Measurements from ENCODE around the gene RAPGEF4.
A peak's percentile ranks its signal among the peaks of the same experiment; 100 is the strongest.
"Not testable (repeated sequence)": the region's sequence is repeated elsewhere in the genome, so short reads cannot be mapped to it uniquely, and the experiment has no call there.

The RAPGEF4 gene

DNA sequence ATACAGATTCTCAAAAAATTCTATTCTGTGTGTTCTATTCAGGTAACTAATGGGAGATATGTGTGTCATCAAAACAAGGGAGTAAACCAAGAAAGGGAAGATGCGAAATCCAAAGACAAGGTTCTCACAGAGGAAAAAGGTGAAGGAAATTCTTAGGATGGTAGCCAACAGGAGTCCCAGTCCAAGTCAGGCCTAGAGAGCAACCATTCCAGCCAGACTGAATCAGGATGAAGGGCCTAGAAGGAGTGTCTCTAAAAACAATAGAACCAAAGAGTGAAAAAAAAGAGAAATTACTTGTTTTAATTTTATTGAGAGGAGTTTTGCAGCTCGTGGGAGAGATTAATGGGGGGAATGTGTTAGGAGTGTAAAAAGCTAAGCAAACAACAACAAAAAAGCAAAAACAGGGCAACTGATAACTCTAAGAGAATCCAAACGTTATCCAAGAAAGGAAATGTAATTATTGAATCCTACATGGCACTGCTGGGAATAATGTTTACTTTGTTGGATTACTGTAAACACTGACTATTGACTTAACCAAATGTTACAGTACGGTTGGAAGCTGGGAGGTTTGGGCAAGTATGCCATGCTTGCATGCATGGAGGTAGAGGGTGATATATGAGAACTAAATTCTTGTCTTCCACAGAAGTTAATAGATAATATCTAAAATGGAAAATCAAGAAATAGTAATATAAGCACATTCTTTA lies 352.3 kb downstream of the RAPGEF4 start:
- Histone ChIP-seq H3K9ac (ENCODE audit: low read length) (no peak overlapping the region), H3K36me3 (ENCODE audit: control insufficient read depth, insufficient read depth, low read length, severe bottlenecking) (no peaks in the 10 kb centered on the region), H3K9me3 (ENCODE audit: control insufficient read depth, low read length) (no peaks in the 10 kb centered on the region), H3K4me1 (ENCODE audit: control insufficient read depth, insufficient read depth, low read length) (peaks cover 63% of the 10 kb centered on the region), H3K4me3 (ENCODE audit: low read length) (no peak overlapping the region), H3K27me3 (replicated peaks; ENCODE audit: control insufficient read depth, insufficient read depth, low read length) (no peaks in the 10 kb centered on the region)
- DNase-seq (ENCODE audit: low read depth): no peak

DNA sequence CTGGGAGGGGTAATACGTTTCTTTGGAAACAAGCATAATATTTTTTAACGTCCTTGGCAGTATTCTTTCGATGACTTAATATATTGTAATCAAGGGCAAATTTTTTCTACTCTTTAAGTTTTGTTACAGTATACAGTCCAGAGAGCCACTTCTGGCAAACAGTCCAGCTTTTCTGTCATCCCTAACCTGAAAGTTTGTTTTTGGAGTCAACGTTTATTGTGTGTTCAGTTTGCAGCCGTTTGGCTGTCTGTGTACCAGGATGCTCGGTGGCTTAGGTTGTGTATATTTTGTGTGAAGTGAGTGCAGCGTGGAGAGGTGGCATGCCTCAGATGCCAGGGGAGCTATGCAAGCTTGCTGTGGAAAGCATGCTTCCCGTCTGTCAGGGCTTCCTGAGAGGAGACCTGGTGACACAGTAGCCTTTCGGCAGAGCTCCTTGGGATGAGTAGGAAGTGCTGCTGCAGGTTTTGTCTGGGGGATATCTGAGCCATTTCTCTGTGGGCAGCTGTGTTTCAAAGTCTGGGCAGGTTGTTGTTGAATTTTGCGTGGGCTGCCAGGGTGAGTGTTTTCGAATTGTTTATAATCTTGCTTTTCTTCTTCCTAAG lies 354.7 kb downstream of the RAPGEF4 start:
- peak overlapping the region; percentile 78 for H3K9ac ChIP-seq (ENCODE audit: low read length)
- peaks cover 43% of the 10 kb centered on the region for H3K4me1 ChIP-seq (ENCODE audit: control insufficient read depth, insufficient read depth, low read length)
- DNase-seq (ENCODE audit: low read depth): peak; percentile 77
- peak overlapping the region; percentile 70 for H3K4me3 ChIP-seq (ENCODE audit: low read length)
- H3K27me3 ChIP-seq (replicated peaks; ENCODE audit: control insufficient read depth, insufficient read depth, low read length): no peaks in the 10 kb centered on the region
- H3K36me3 ChIP-seq (ENCODE audit: control insufficient read depth, insufficient read depth, low read length, severe bottlenecking): no peaks in the 10 kb centered on the region
- no peaks in the 10 kb centered on the region for H3K9me3 ChIP-seq (ENCODE audit: control insufficient read depth, low read length)

DNA sequence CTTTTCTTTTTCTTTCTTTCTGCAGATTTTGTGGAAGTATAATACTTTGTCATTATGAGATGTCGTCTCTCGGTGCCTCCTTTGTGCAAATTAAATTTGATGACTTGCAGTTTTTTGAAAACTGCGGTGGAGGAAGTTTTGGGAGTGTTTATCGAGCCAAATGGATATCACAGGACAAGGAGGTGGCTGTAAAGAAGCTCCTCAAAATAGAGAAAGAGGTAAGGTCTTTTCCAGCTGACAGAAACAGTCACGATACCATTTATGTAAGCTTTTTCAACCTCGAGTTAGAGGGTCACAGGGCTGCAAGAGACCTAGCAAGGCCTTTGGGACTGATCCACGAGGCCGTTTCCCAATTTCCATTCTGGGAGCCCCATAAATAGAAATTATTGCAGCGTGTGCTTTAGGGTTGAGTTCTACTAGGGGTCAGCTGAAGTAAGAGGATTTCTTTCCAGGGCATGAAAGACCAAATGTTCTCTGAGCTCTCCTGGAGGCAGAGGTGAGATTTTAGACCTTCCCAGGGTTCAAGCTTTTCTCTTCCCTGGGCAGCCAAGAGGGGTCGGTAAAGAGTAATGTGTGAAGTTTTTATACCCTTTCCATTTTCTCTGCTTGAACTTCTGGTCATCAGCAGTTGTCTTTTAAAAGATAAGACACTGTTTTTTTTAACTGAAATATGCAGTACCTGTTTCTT lies 355.5 kb downstream of the RAPGEF4 start:
- Histone ChIP-seq H3K9me3 (ENCODE audit: control insufficient read depth, low read length) (no peaks in the 10 kb centered on the region), H3K9ac (ENCODE audit: low read length) (peak overlapping the region; percentile 78), H3K27me3 (replicated peaks; ENCODE audit: control insufficient read depth, insufficient read depth, low read length) (no peaks in the 10 kb centered on the region), H3K4me3 (ENCODE audit: low read length) (peak overlapping the region; percentile 70), H3K36me3 (ENCODE audit: control insufficient read depth, insufficient read depth, low read length, severe bottlenecking) (no peaks in the 10 kb centered on the region), H3K4me1 (ENCODE audit: control insufficient read depth, insufficient read depth, low read length) (peaks cover 41% of the 10 kb centered on the region)
- DNase-seq (ENCODE audit: low read depth): no peak

DNA sequence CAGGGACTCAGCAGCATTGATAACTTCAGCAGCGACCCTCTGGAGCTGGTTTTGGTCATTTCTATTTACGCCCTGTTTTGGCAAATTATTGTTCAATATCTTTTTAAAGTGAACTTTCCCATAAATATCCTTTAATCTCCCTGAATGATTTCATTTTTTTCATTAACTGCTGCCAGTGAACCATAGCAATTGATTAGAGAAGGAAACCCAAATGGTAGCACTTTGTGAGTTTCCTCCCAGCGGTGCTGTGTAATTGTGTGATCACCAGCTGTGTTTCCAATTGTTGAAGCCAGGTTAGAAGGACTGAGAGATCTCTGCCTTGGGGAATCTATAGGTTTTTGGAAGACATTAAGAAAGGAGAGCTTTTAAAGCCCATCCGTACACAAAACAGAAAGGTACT lies 356.3 kb downstream of the RAPGEF4 start:
- no peak for DNase-seq (ENCODE audit: low read depth)
- Histone ChIP-seq H3K9ac (ENCODE audit: low read length) (peak overlapping the region; percentile 78), H3K4me1 (ENCODE audit: control insufficient read depth, insufficient read depth, low read length) (peaks cover 33% of the 10 kb centered on the region), H3K4me3 (ENCODE audit: low read length) (no peak overlapping the region), H3K36me3 (ENCODE audit: control insufficient read depth, insufficient read depth, low read length, severe bottlenecking) (peaks cover 5% of the 10 kb centered on the region), H3K9me3 (ENCODE audit: control insufficient read depth, low read length) (no peaks in the 10 kb centered on the region), H3K27me3 (replicated peaks; ENCODE audit: control insufficient read depth, insufficient read depth, low read length) (no peaks in the 10 kb centered on the region)

DNA sequence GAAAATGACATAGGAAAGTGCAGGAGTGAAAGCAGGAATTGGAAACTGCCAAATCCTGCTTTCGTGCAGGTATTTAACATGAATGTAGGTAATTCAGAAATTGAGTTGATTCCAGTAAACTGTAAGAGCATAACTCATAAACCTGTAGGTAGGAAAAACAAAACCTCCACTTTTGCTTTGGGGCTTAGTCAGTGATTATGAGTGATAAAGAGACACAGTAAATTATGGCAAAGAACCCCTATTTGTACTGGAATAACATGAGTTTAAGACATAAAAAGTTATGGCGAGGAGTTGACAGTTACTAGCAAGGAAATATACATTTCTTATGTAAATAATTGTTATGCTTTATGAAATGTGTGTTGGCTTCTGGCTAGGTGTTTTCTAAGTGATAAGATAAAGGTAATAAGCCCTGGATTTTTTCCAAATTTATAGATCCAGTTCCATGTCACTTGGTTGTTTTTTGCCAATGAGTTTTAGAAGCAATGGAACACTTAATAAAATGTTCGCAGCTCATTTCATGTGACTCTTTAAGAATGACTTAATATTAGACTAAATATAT lies 357.3 kb downstream of the RAPGEF4 start:
- Histone ChIP-seq H3K4me3 (ENCODE audit: low read length) (no peak overlapping the region), H3K9ac (ENCODE audit: low read length) (no peak overlapping the region)
- no peak for DNase-seq (ENCODE audit: low read depth)

DNA sequence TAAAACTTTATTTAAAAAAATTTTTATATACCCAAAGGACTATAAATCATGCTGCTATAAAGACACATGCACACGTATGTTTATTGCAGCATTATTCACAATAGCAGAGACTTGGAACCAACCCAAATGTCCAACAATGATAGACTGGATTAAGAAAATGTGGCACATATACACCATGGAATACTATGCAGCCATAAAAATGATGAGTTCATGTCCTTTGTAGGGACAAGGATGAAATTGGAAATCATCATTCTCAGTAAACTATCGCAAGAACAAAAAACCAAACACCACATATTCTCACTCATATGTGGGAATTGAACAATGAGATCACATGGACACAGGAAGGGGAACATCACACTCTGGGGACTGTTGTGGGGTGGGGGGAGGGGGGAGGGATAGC lies 358.0 kb downstream of the RAPGEF4 start:
- not testable (repeated sequence) for H3K9me3 ChIP-seq (ENCODE audit: control insufficient read depth, low read length); H3K36me3 ChIP-seq (ENCODE audit: control insufficient read depth, insufficient read depth, low read length, severe bottlenecking); H3K4me3 ChIP-seq (ENCODE audit: low read length); H3K27me3 ChIP-seq (replicated peaks; ENCODE audit: control insufficient read depth, insufficient read depth, low read length); DNase-seq (ENCODE audit: low read depth); H3K9ac ChIP-seq (ENCODE audit: low read length)
- H3K4me1 ChIP-seq (ENCODE audit: control insufficient read depth, insufficient read depth, low read length): peaks cover 26% of the 10 kb centered on the region

More for the DNA sequence above, 357.3 kb downstream of the RAPGEF4 start:
- no peaks in the 10 kb centered on the region for H3K27me3 ChIP-seq (replicated peaks; ENCODE audit: control insufficient read depth, insufficient read depth, low read length)
- peaks cover 10% of the 10 kb centered on the region for H3K36me3 ChIP-seq (ENCODE audit: control insufficient read depth, insufficient read depth, low read length, severe bottlenecking)
- peaks cover 26% of the 10 kb centered on the region for H3K4me1 ChIP-seq (ENCODE audit: control insufficient read depth, insufficient read depth, low read length)
- H3K9me3 ChIP-seq (ENCODE audit: control insufficient read depth, low read length): no peaks in the 10 kb centered on the region

DNA sequence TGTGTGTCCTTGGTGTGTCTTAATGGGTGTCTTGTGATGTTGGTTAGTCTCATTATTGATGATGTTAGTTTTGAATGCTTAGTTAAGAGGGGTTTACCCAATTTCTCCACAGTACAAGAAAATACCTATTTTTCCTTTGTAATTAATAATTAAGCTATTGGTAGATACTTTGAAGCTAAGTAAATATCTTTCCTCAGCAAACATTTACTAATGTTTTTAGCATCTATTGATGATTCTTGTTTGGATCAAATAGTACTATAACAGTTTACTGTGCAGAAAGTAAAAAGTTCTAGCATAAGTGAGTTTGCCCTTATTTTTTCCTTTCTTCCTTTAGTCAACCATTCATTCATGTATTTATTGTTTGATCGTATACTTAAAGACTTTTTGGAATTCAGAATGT lies 359.1 kb downstream of the RAPGEF4 start:
- no peak for DNase-seq (ENCODE audit: low read depth)
- Histone ChIP-seq H3K36me3 (ENCODE audit: control insufficient read depth, insufficient read depth, low read length, severe bottlenecking) (peaks cover 14% of the 10 kb centered on the region), H3K4me1 (ENCODE audit: control insufficient read depth, insufficient read depth, low read length) (peaks cover 26% of the 10 kb centered on the region), H3K9ac (ENCODE audit: low read length) (no peak overlapping the region), H3K4me3 (ENCODE audit: low read length) (no peak overlapping the region), H3K9me3 (ENCODE audit: control insufficient read depth, low read length) (no peaks in the 10 kb centered on the region), H3K27me3 (replicated peaks; ENCODE audit: control insufficient read depth, insufficient read depth, low read length) (no peaks in the 10 kb centered on the region)

DNA sequence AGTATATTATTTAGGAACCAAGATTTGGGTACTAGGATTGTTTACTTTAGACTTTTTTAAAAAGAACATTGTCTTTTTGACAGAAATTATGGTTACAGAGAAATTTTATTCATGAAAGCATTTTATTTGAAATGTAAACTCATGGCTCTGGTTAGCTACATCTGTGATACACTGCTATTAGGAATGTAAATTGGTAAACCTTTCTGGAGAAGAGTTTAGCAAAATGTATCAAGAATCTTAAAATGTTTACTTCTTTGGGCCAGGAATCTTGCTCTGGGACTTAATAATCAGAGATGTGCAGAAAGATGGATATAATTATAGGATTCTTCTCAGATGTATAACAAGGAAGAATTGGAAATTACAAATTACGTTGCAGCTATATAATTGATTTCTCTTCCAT lies 359.7 kb downstream of the RAPGEF4 start:
- H3K36me3 ChIP-seq (ENCODE audit: control insufficient read depth, insufficient read depth, low read length, severe bottlenecking): peaks cover 16% of the 10 kb centered on the region

DNA sequence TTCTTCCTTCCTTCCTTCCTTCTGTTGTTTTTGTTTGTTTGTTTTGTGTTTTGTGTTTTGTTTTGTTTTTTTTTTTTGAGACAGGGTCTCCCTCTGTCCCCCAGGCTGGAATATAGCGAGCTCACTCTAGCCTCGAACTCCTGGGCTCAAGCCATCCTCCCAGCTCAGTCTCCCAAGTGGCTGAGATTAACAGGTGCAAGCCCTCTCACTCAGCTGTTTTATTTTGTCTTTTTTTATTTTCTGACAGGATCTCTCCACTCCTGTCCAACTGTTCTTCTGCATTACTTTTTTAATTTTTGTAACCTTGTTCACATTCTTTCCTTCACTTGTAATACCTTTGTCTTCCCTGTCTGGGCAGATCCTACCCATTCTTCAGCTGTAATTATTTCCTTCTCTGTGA lies 363.6 kb downstream of the RAPGEF4 start:
- Histone ChIP-seq H3K36me3 (ENCODE audit: control insufficient read depth, insufficient read depth, low read length, severe bottlenecking) (peaks cover 24% of the 10 kb centered on the region), H3K9ac (ENCODE audit: low read length) (no peak overlapping the region), H3K27me3 (replicated peaks; ENCODE audit: control insufficient read depth, insufficient read depth, low read length) (no peaks in the 10 kb centered on the region), H3K4me1 (ENCODE audit: control insufficient read depth, insufficient read depth, low read length) (peaks cover 12% of the 10 kb centered on the region), H3K9me3 (ENCODE audit: control insufficient read depth, low read length) (no peaks in the 10 kb centered on the region), H3K4me3 (ENCODE audit: low read length) (no peak overlapping the region)
- DNase-seq (ENCODE audit: low read depth): no peak

More for the DNA sequence above, 359.7 kb downstream of the RAPGEF4 start:
- Histone ChIP-seq H3K4me1 (ENCODE audit: control insufficient read depth, insufficient read depth, low read length) (peaks cover 20% of the 10 kb centered on the region), H3K9ac (ENCODE audit: low read length) (no peak overlapping the region), H3K9me3 (ENCODE audit: control insufficient read depth, low read length) (no peaks in the 10 kb centered on the region), H3K4me3 (ENCODE audit: low read length) (no peak overlapping the region), H3K27me3 (replicated peaks; ENCODE audit: control insufficient read depth, insufficient read depth, low read length) (no peaks in the 10 kb centered on the region)
- DNase-seq (ENCODE audit: low read depth): no peak

DNA sequence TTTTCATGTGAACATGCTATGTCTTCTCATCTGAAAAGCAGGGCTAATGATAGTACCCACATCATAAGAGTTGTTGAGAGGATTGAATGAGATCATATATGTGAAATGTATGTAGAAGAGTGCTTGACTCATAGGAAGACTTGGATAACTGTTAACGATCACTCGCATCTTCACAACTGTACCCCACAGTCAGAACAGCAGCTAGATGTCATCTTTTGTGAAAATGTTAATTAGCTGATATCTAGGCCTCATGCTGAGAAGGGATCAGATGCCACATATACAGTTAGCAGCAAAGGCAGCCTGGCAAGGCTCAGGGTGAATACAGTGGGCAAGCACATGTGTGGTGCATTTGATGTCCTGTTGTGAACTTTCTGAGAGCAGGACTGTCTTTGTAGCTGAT lies 364.2 kb downstream of the RAPGEF4 start:
- peaks cover 12% of the 10 kb centered on the region for H3K4me1 ChIP-seq (ENCODE audit: control insufficient read depth, insufficient read depth, low read length)
- H3K27me3 ChIP-seq (replicated peaks; ENCODE audit: control insufficient read depth, insufficient read depth, low read length): no peaks in the 10 kb centered on the region
- no peak for DNase-seq (ENCODE audit: low read depth)
- H3K4me3 ChIP-seq (ENCODE audit: low read length): no peak overlapping the region
- H3K36me3 ChIP-seq (ENCODE audit: control insufficient read depth, insufficient read depth, low read length, severe bottlenecking): peaks cover 25% of the 10 kb centered on the region
- no peaks in the 10 kb centered on the region for H3K9me3 ChIP-seq (ENCODE audit: control insufficient read depth, low read length)
- H3K9ac ChIP-seq (ENCODE audit: low read length): no peak overlapping the region

DNA sequence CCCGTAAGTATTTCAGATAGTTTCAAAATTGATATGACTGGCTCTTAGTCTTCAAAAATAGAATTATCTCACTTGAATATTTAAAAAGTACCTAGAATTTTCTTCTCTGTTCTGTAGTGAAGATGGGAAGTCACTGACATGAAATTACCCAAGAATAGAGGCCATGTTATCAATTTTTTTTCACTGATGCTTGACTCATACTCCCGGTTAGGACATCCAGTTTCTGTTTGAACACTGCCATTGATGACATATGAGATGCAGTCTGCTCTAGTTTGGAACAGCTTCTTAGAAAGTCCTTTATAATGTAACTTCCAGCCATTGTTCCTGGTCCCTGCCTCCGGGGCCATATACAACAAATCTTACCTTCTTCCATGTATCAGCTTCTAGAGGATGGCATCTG lies 366.0 kb downstream of the RAPGEF4 start:
- Histone ChIP-seq H3K9me3 (ENCODE audit: control insufficient read depth, low read length) (no peaks in the 10 kb centered on the region), H3K4me3 (ENCODE audit: low read length) (no peak overlapping the region), H3K36me3 (ENCODE audit: control insufficient read depth, insufficient read depth, low read length, severe bottlenecking) (peaks cover 22% of the 10 kb centered on the region), H3K27me3 (replicated peaks; ENCODE audit: control insufficient read depth, insufficient read depth, low read length) (no peaks in the 10 kb centered on the region), H3K4me1 (ENCODE audit: control insufficient read depth, insufficient read depth, low read length) (peaks cover 12% of the 10 kb centered on the region), H3K9ac (ENCODE audit: low read length) (peak overlapping the region; percentile 23)
- peak; percentile 72 for DNase-seq (ENCODE audit: low read depth)
